ENCODE measurements around the gene EYA4.

EYA4 gene

GRCh38 chr6:133428295-133428694 lies 187.1 kb downstream of the EYA4 start:
- TF ChIP-seq CTCF (IDR thresholded peaks at IDR 0.05; ENCODE audit: borderline replicate concordance, insufficient read depth, low read depth, low read length): no peak
- no peak overlapping the region for H3K4me3 ChIP-seq (ENCODE audit: low read depth, low read length)

GRCh38 chr6:133430530-133430929 lies 189.4 kb downstream of the EYA4 start:
- TF ChIP-seq CTCF (IDR thresholded peaks at IDR 0.05; ENCODE audit: borderline replicate concordance, insufficient read depth, low read depth, low read length): no peak
- H3K4me3 ChIP-seq (ENCODE audit: low read depth, low read length): no peak overlapping the region

GRCh38 chr6:133431031-133431430 lies 189.9 kb downstream of the EYA4 start:
- H3K4me3 ChIP-seq (ENCODE audit: low read depth, low read length): no peak overlapping the region
- no peak for TF ChIP-seq CTCF (IDR thresholded peaks at IDR 0.05; ENCODE audit: borderline replicate concordance, insufficient read depth, low read depth, low read length)

GRCh38 chr6:133432021-133432989 lies 191.1 kb downstream of the EYA4 start:
- H3K4me3 ChIP-seq (ENCODE audit: low read depth, low read length): no peak overlapping the region
- no peak for TF ChIP-seq CTCF (IDR thresholded peaks at IDR 0.05; ENCODE audit: borderline replicate concordance, insufficient read depth, low read depth, low read length)

GRCh38 chr6:133435065-133435728 lies 194.0 kb downstream of the EYA4 start:
- no peak for TF ChIP-seq CTCF (IDR thresholded peaks at IDR 0.05; ENCODE audit: borderline replicate concordance, insufficient read depth, low read depth, low read length)

GRCh38 chr6:133436652-133437051 lies 195.5 kb downstream of the EYA4 start:
- TF ChIP-seq CTCF (IDR thresholded peaks at IDR 0.05; ENCODE audit: borderline replicate concordance, insufficient read depth, low read depth, low read length): no peak
- H3K4me3 ChIP-seq (ENCODE audit: low read depth, low read length): no peak overlapping the region

More at GRCh38 chr6:133435065-133435728, 194.0 kb downstream of the EYA4 start:
- no peak overlapping the region for H3K4me3 ChIP-seq (ENCODE audit: low read depth, low read length)

Data from GM12875 (cell line).